Measurements from ENCODE around the gene TCEA2.

TCEA2 gene

GRCh38 chr20:64067005-64067632 is 4.1 kb downstream of the TCEA2 start:
- no peak for DNase-seq

DNA sequence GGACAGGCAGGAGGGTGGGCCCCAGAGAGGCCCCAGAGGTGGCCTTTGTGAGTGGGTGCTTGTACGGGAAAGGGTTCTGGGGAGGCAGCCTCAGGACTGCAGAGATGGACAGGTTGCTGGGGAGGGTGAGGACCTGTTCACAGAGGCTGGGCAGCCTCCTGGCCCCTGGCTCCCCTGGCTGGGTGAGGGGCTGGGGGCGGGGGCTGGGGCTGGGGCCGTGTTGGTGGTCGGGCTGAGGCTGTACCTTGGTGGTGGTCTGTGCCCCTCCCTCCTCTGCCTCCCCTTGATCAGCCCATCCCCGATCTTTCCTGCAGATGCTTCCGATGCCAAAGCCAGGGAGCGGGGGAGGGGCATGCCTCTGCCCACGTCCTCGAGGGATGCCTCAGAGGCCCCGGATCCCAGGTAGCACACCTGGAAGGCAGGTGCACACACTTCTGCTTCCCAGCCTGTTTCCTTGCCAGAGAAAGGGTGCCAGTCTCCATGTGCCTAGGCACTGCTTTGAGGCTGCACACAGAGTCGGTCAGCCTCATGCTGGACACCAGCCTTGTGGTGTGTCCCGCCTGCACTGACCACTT is 4.8 kb downstream of the TCEA2 start:
- DNase-seq: peak in 1 of 2 experiments; percentile 34

DNA sequence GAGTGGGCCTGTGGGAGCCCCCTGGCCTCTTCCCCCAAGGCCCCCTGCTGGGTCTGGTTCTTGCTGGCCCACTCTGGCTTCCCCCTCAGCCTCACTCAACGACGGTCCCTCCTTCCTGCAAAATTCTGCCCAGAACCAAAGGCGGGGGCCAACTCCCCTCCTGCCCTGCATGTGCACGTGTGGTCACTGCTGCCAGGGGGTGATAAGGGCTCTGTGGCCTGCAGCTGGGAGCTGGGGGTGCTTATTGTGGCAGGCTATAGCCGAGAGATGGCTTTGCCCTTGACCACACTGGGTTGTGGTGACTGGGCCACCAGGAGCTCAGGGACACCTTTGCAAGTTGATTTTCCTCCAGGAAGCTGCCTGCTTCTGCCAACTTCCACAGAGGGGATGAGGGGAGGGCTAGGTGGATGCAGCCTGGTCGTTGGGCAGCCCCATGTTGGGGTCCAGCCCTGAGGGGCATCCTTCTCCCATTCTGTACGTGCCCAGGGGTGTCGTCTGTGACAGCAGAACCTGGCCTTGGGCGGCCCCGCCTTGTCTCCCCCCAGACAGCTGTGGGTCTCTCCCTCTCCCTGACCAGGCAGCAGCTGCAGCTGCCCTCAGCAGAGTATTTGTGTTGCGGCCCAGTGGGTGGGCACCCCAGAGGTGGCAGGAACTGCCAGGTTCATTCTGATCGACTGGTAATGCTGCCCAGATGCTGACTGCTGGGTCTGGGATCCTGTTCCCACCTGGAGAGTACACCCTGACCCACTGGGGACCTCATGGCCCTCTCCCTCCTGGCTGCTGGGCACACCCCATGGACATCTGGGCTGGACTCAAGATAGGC is 5.6 kb downstream of the TCEA2 start:
- DNase-seq: no peak

- no peak for DNase-seq
Observed at GRCh38 chr20:64069209-64069613, 6.2 kb downstream of the TCEA2 start.

DNA sequence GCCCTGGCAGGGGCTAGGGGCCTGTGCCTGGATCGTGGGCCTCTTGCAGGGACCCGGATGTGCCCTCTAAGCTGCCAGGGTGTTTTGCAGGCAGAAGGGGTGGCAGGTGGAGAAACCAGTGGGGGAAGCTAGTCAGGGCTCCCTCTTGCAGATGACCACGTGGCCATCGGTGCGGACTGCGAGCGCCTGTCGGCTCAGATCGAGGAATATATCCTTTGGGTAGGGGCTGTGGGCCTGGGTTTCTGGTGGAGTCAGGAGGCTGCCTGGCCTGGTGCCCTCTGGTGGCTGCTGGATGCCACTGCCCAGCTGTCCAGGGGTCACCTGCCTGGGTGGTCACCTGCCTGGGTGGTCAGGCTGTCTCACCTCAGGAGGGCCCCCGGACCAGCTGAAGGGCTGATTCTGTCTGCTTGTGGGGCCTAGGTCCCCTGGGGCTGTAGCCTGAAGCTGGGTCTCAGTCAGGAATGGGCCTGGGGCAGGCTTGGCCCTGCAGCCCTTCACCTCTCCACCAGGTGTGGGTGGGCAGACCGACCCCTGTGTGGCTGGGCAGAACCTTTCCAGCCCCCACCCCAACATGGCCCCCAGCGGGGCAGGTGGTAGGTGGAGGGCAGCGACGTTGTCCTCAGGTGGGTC is 6.7 kb downstream of the TCEA2 start:
- DNase-seq: peak in 1 of 2 experiments; percentile 65

DNA sequence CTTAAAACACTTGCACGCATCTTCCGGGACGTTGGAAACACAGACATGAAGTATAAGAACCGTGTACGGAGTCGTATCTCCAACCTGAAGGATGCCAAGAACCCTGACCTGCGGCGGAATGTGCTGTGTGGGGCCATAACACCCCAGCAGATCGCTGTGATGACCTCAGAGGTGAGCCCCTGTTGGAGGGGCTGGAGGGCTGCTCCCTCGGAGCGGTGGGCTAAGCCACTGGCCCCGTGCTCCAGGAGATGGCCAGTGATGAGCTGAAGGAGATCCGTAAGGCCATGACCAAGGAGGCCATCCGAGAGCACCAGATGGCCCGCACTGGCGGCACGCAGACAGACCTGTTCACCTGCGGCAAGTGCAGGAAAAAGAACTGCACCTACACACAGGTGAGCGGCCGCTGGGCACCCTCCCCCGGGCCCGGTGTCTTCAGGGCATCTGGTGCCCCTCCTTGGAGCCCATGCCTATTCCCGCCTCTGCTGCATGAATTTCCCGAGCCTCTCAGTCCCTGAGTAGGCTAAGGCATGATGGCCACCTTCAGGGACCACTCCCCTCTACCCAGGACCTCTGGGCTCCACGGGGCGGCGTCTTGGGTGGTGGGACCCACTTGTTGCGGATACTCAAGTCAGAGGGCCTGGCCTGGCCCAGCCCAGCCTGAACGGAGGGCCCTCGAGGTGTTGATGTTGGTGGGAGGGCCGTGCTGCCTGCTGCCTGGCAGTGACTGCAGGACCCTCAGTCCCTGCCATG is 7.4 kb downstream of the TCEA2 start:
- DNase-seq: no peak

GRCh38 chr20:64071341-64072332 is 8.6 kb downstream of the TCEA2 start:
- no peak for DNase-seq

DNA sequence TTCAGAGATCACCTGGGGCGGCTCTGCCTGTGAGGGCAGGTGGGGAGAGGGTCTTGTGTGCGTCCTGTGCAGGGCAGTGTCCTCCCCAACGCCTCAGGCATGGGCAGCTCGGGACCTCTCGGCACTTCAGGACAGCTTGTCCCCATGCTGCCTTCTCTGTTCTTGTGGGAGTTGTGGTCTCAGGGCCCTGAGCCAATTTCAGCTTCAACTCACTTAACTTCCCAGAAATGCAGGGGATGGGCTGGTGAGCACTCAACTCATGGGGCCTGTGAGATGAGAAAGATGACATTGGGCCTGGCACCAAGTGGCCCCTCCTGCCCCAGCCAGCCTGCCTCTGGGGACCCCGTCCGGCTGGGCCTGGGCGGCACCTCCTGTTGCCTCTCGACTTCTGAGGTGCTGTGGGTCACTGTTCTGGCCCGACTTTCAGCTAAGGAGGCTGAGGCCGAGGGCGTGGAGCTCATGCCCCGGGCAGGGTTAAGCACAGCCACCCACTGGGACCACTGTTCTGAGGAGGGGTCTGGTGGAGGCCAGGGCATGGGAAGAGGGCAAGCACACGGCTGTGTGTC is 9.6 kb downstream of the TCEA2 start:
- DNase-seq: no peak

DNA sequence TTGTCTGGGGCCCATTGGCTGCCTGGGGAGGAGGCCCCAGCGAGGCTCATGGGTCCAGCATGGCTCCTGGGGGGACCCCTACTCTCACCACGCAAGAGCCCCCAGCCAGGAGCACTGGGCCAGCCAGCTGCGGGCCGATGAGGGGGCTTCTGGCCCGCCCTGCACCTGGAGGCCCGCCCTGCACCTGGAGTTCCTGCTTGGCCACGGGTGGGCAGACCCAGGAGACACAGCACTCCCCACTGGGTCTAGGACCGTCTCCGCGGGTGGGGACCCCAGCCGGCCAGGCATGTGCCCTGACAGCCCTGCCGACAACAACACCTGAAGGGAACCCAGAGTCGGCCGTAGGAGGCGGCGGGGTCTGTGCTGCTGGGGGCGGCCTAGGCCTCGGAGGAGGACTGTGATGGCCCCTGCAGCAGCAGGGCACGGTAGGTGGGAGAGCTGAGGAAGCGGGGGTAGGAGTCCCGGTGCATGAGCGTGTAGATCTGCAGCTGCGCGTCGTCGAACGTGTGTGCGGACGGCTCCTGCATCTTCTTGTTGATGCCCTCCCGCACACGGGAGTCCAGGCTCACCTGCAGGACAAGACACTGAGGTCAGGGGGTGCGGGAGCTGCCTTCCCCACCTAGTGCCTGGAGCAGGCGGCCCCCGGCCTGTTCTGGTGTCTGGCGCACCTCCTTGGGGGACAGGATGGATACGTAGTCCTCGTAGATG is 10.6 kb downstream of the TCEA2 start:
- DNase-seq: no peak

- DNase-seq: no peak
Observed at GRCh38 chr20:64074184-64074789, 11.3 kb downstream of the TCEA2 start.

GRCh38 chr20:64074963-64075362 is 12.0 kb downstream of the TCEA2 start:
- no peak for DNase-seq

- DNase-seq: no peak
Observed at GRCh38 chr20:64075556-64075955, 12.6 kb downstream of the TCEA2 start.

GRCh38 chr20:64076061-64076997 is 13.3 kb downstream of the TCEA2 start:
- DNase-seq: no peak

DNA sequence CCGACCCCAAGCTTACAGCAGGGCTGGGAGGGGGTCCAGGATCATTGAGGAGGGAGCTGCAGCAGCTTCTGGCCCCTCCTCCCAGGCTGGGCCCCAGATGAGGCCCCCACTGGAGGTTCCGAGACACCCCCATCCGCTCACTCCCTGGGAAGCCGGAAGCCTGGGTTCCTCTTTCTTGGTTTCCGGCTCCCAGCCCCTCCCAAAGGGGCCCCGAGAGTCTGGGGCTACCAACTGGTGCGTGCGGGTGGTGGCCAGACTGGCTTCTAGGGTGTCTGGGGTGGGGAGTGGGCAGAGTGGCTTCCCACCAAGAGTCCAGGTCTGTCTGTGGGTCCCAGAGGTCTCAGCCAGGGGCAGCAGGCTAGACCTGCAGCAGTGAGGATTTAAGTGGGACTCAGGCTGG is 14.1 kb downstream of the TCEA2 start:
- no peak for DNase-seq

DNA sequence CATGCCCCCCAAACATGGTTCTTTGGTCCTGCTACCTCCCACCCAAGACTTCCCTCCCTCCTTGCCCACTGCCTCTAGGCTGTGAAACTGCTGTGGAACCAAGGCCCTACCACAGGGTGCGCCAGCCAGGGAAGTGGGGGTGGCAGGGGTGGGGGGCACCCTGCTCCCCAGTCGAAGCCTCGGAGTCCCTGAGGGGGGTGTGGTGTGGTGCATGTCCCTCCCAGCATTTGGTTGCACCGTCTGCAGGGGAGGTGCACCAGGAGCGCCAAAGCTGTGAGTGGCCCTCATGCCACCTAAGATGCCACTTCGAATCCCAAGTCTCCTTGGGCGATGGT is 14.5 kb downstream of the TCEA2 start:
- DNase-seq: no peak

GRCh38 chr20:64077876-64078551 is 15.0 kb downstream of the TCEA2 start:
- DNase-seq: no peak

GRCh38 chr20:64078934-64079272 is 15.9 kb downstream of the TCEA2 start:
- DNase-seq: no peak

GRCh38 chr20:64079273-64080012 is 16.4 kb downstream of the TCEA2 start, which contains the start of gene RGS19:
RGS19 (minus strand) TSS chr20:64079518; CDS start chr20:64076886, 2,632 bp downstream.
- DNase-seq: peak in 1 of 2 experiments; percentile 91
